ENCODE results near the gene TBC1D8.

DNA sequence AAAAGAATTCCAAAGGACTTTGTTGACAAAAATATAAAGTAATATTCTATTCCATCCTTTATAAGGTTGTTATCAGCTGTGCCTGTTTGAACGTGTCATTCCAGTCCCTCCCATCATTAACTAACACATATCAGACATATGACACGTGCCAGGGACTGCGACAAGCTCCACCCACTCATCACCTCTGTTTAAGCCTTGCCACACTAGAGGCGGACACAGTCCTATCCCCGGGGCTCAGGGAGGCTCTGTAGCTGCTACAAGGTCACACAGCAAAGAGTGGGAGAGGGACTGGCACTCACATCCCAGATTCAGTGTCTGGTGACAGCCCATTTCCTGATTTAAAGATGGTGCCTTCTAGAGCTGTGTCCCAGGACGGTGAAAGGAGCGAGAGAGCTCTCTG lies 30.0 kb downstream of the TBC1D8 start:
- TF ChIP-seq POLR2A (IDR thresholded peaks at IDR 0.05; ENCODE audit: low read depth, low read length) (no peak), TAF1 (IDR thresholded peaks at IDR 0.05; ENCODE audit: borderline replicate concordance, low read depth, low read length) (no peak), POLR2AphosphoS5 (IDR thresholded peaks at IDR 0.05; ENCODE audit: low read depth, low read length) (no peak)
